Esophagus muscularis mucosa (tissue), 4 donors: ENCODE data around the gene PSME4. TPM values are rescaled to one million over a fixed set of nuclear protein-coding genes. Genes with fewer than 3 reads are reported as not detected.

ENCODE experiments used
- DNase-seq: peaks from one replicate; pipeline ENCODE4 v3.0.0-alpha.2; 2017; ENCODE audit errors: extremely low spot score
- H3K27ac ChIP-seq, 4 donors: fragments of 200-600 bp; sonication (generic); replicated peaks in 1 of 4; 1 replicate in 3 of 4; 2 replicates in 1 of 4; pipeline ENCODE4 v1.5.1; 2016 to 2019; ENCODE audit warnings: mild to moderate bottlenecking in 1 of 4
- H3K27me3 ChIP-seq, 4 donors: fragments of 200-600 bp; sonication (generic); one replicate each; pipeline versions ENCODE4 v1.5.1 to v1.6.0; 2016 to 2019
- H3K36me3 ChIP-seq, 4 donors: fragments of 200-600 bp; sonication (generic); one replicate each; pipeline ENCODE4 v1.5.1; 2016 to 2019
- H3K4me1 ChIP-seq, 4 donors: fragments of 200-600 bp; sonication (generic); one replicate each; pipeline ENCODE4 v1.5.1; 2016 to 2019
- H3K4me3 ChIP-seq, 4 donors: fragments of 200-600 bp; sonication (generic); 1 replicate in 2 of 4; 2 replicates in 2 of 4; pipeline ENCODE4 v1.5.1; 2016 to 2019; ENCODE audit warnings: mild to moderate bottlenecking in 4 of 4, moderate library complexity in 1 of 4
- H3K9me3 ChIP-seq, 4 donors: fragments of 200-600 bp; sonication (generic); 1 replicate in 3 of 4; 2 replicates in 1 of 4; pipeline ENCODE4 v1.5.1; 2016 to 2019
- EP300 ChIP-seq: sonication (generic); formaldehyde crosslinking; IDR thresholded peaks from one replicate; pipeline ENCODE4 v1.6.1; 2017; ENCODE audit warnings: antibody characterized with exemption
- POLR2A ChIP-seq: fragments of 450-650 bp; IDR thresholded peaks from one replicate; pipeline ENCODE4 v1.6.1; 2017; ENCODE audit warnings: antibody characterized with exemption, moderate library complexity, mild to moderate bottlenecking, low read depth
- POLR2AphosphoS5 ChIP-seq, 2 donors: sonication (generic); formaldehyde crosslinking; IDR thresholded peaks; one replicate each; pipeline ENCODE4 v1.6.1; 2017; ENCODE audit warnings: antibody characterized with exemption in 2 of 2
- WGBS: methylation state at CpG from one replicate; pipeline ENCODE4 v1.1.5; 2018; 5-methylcytosine and 5-hydroxymethylcytosine counted together
- intact Hi-C: fragments of 100-400 bp; cut with DNase I; formaldehyde crosslinking; loops from one replicate; pipeline ENCODE4 v1.15.1; 2023
- total RNA-seq, 4 donors: library from RNA; depleted of rRNA; stranded (reverse); fragments of >200 nt; gene quantifications; one replicate each; pipeline versions ENCODE4 v1.1.0 to v1.2.1, GENCODE V29; 2016
- TF ChIP-seq, protein P1 (sequence below), 3 experiments: fragments of 200-600 bp in 2 of 3; fragments of 450-650 bp in 1 of 3; sonication (generic) in 2 of 3; IDR thresholded peaks; one replicate each; pipeline ENCODE4 v1.5.1; 2017 to 2019; ENCODE audit warnings: antibody characterized with exemption in 3 of 3, mild to moderate bottlenecking in 2 of 3, moderate library complexity in 1 of 3

Gene PSME4
- total RNA-seq, 4 donors from 2014 or later, result 47.5 to 65.8 (median 48.3) TPM

DNA sequence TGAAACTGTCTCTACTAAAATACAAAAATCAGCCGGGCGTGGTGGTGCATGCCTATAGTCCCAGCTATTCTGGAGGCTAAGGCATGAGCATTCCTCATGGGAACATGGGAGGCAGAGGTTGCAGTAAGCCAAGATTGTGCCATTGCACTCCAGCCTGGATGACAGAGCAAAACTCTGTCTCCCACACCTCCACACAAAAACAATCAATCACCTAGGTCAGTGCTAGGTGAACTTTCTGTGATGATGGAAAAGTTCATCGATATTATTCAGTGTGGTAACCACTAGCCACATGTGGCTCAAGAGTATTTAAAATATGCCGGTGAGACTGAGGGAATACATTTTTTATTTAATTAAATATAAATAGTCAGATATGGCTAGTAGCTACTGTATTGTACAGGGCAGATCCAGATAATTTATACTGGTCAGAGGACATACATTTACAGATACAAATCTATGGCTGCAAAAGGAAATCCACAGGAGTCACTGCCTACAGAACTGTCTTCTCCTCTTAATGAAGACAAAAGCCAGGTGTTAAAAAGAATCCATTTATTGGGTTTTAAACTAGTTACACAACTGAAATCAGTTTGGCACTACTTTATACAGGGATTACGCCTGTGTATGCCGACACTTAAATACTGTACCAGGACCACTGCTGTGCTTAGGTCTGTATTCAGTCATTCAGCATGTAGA, 107.1 kb downstream of the PSME4 start:
- H3K36me3 ChIP-seq, result peaks cover 30 to 58% (median 38%) of the 10 kb centered on the region in 4 donors

DNA sequence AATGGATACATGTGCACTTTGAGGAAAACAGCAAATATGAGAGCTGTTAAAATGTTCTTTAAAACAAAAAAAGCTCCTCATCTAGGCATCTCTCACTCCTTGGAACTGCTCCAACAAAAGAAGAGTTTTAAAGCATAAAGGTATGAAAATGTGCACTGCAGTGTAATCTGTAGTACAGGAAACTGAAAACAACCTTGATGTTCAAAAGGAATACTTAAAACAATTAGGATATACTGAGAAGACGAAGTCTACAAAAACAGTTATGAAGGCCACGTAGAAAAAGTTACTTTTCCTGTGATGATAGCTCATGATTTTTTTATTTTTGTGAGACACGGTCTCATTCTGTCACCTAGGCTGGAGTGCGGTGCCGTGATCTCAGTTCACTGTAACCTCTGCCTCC, 109.0 kb downstream of the PSME4 start:
- Histone ChIP-seq H3K4me1 (peaks cover 4 to 15% (median 14%) of the 10 kb centered on the region in 4 donors), H3K9me3 (no peaks in the 10 kb centered on the region), H3K4me3 (no peak overlapping the region), H3K27ac (no peak overlapping the region), H3K27me3 (no peaks in the 10 kb centered on the region), H3K36me3 (peaks cover 19 to 42% (median 30%) of the 10 kb centered on the region in 4 donors)
- WGBS, result 95% methylated on average over 5 of the region's 5 CpGs
- no peak for DNase-seq
- intact Hi-C loops, result no loop called here
- TF ChIP-seq, protein P1, sequence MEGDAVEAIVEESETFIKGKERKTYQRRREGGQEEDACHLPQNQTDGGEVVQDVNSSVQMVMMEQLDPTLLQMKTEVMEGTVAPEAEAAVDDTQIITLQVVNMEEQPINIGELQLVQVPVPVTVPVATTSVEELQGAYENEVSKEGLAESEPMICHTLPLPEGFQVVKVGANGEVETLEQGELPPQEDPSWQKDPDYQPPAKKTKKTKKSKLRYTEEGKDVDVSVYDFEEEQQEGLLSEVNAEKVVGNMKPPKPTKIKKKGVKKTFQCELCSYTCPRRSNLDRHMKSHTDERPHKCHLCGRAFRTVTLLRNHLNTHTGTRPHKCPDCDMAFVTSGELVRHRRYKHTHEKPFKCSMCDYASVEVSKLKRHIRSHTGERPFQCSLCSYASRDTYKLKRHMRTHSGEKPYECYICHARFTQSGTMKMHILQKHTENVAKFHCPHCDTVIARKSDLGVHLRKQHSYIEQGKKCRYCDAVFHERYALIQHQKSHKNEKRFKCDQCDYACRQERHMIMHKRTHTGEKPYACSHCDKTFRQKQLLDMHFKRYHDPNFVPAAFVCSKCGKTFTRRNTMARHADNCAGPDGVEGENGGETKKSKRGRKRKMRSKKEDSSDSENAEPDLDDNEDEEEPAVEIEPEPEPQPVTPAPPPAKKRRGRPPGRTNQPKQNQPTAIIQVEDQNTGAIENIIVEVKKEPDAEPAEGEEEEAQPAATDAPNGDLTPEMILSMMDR (IDR thresholded peaks at IDR 0.05), result no peak
- TF ChIP-seq POLR2A, result no peak
- TF ChIP-seq POLR2AphosphoS5 (IDR thresholded peaks at IDR 0.05), result no peak
- no peak for TF ChIP-seq EP300

More for the DNA sequence above, 107.1 kb downstream of the PSME4 start:
- H3K27me3 ChIP-seq, result no peaks in the 10 kb centered on the region
- TF ChIP-seq POLR2AphosphoS5 (IDR thresholded peaks at IDR 0.05) (no peak), EP300 (no peak), POLR2A (no peak)
- TF ChIP-seq, protein P1 (IDR thresholded peaks at IDR 0.05), result no peak
- DNase-seq, result no peak
- peaks cover 4 to 15% (median 14%) of the 10 kb centered on the region in 4 donors for H3K4me1 ChIP-seq
- H3K9me3 ChIP-seq, result no peaks in the 10 kb centered on the region
- no peak overlapping the region for H3K4me3 ChIP-seq
- intact Hi-C loops, result no loop called here
- H3K27ac ChIP-seq, result no peak overlapping the region
- 92% methylated on average over 6 of the region's 6 CpGs for WGBS

DNA sequence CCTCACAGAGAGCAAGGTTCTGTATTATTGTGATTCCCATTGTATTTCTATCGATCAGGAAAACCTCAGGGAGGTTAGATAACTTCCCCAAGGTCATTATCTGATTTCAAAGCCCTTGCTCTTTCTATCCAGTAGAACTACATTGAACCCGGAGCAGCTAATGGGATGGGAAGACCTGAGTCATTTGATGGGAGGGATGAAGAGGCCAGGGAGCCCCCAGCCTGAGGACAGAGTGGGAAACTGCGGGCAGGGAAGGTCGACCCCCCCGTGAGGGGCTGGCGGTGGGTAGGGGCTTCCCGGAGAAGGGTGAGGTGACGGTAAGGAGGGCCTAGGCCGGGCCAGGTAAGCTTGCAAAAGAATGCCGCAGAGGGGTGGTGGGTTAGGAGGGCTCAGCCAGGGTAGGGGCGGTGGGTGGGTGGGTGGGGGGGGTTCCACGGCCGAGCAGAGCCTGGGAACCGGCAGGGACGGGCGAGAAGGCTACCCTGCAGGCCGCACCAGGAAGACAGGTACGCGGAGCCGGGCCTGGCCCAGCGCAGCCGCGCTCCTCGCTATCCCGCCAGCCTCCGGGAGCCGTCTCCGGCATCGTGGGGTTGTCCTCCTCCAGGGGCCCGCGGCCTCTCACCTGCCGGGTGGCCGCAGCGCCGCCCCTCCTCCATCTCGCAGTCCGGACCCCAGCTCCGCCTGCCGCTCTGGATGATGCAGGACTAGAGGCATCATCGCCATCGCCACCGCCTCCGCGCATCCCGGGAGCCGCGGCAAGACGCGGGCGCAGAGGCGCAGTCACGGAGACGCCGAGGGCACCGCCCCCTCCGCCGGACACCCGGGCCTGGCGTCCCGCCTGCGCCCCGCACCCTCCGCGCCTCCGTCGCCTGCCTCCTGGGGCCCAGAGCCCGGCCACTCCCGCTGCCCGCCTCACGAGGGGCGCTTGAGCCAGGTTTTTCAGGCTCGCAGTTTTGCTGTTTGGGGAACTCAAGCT, 111.3 kb downstream of the PSME4 start, which contains the start of gene GPR75:
TSS of gene GPR75 (minus strand) at position 762 of the 976 bp plus-strand sequence. CDS start 5,211 bp downstream, outside the sequence.
- Histone ChIP-seq H3K4me3 (peak within 1 kb of the TSS; percentile 48 to 66 (median 55)), H3K27ac (peak within 1 kb of the TSS in 3 of 4 donors; percentile 11 to 51 (median 48)), H3K27me3 (no peaks in the 10 kb centered on the region), H3K9me3 (no peaks in the 10 kb centered on the region), H3K36me3 (peaks cover 6 to 20% (median 9%) of the 10 kb centered on the region in 4 donors), H3K4me1 (peaks cover 4 to 26% (median 18%) of the 10 kb centered on the region in 4 donors)
- intact Hi-C loops, result loop anchor here (5.0 kb wide), 1 partner anchor 37 kb away; no protein-coding TSS in a partner anchor
- 59% methylated on average over 40 of the region's 72 CpGs for WGBS
- no peak for TF ChIP-seq POLR2A
- peak in 1 of 2 donors; percentile 21 for TF ChIP-seq POLR2AphosphoS5 (IDR thresholded peaks at IDR 0.05)
- TF ChIP-seq EP300, result no peak
- no peak for DNase-seq

DNA sequence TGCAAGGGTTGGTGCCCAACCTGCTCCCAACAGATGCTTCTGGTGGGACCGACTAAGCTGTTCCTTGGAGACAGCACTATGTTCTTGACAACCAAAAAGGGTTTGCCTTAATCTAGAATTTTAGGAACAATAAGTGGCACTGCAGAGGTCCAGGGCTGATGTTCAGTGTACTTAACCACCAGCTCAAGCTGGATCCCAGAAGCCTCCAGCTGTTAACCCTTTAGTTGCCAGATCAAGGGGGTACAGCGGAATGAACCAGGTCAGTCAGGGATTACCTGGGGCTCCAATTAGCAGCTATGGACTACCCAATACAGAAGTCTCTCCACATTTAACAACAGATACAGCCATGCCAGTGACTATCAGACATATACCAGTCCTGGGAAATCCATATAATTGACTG, 114.5 kb downstream of the PSME4 start:
- Histone ChIP-seq H3K9me3 (no peaks in the 10 kb centered on the region), H3K27me3 (no peaks in the 10 kb centered on the region), H3K36me3 (peaks cover 6 to 19% (median 16%) of the 10 kb centered on the region in 4 donors), H3K4me1 (peaks cover 4 to 26% (median 18%) of the 10 kb centered on the region in 4 donors), H3K4me3 (no peak overlapping the region), H3K27ac (no peak overlapping the region)
- no peak for TF ChIP-seq POLR2A
- no peak for TF ChIP-seq POLR2AphosphoS5 (IDR thresholded peaks at IDR 0.05)
- TF ChIP-seq EP300, result no peak
- TF ChIP-seq, protein P1 (IDR thresholded peaks at IDR 0.05), result no peak
- DNase-seq, result no peak
- WGBS, result 86% methylated on average over 2 of the region's 2 CpGs
- intact Hi-C loops, result loop anchor here (5.0 kb wide), 1 partner anchor 34 kb away; no protein-coding TSS in a partner anchor
